Measurements from ENCODE around the gene SLC2A6. TPM values are rescaled to one million over a fixed set of nuclear protein-coding genes. Genes with fewer than 3 reads are reported as not detected.

SLC2A6 gene
- total RNA-seq, 1 donor from 2014 or later, result 51.8 TPM

- Histone ChIP-seq H3K4me3 (ENCODE audit: low read depth, low read length) (no peak overlapping the region), H3K36me3 (ENCODE audit: control insufficient read depth, insufficient read depth, low read length) (peaks cover 3% of the 10 kb centered on the region), H3K27me3 (ENCODE audit: control insufficient read depth, insufficient read depth, low read length) (no peaks in the 10 kb centered on the region)
- DNase-seq (ENCODE audit: low read depth), result no peak
- TF ChIP-seq, protein P1, sequence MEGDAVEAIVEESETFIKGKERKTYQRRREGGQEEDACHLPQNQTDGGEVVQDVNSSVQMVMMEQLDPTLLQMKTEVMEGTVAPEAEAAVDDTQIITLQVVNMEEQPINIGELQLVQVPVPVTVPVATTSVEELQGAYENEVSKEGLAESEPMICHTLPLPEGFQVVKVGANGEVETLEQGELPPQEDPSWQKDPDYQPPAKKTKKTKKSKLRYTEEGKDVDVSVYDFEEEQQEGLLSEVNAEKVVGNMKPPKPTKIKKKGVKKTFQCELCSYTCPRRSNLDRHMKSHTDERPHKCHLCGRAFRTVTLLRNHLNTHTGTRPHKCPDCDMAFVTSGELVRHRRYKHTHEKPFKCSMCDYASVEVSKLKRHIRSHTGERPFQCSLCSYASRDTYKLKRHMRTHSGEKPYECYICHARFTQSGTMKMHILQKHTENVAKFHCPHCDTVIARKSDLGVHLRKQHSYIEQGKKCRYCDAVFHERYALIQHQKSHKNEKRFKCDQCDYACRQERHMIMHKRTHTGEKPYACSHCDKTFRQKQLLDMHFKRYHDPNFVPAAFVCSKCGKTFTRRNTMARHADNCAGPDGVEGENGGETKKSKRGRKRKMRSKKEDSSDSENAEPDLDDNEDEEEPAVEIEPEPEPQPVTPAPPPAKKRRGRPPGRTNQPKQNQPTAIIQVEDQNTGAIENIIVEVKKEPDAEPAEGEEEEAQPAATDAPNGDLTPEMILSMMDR (IDR thresholded peaks at IDR 0.05; ENCODE audit: insufficient read depth, low read length, poor library complexity, severe bottlenecking), result no peak
These were observed 5.2 kb downstream of the SLC2A6 start for GRCh38 chr9:133473743-133474142.

DNA sequence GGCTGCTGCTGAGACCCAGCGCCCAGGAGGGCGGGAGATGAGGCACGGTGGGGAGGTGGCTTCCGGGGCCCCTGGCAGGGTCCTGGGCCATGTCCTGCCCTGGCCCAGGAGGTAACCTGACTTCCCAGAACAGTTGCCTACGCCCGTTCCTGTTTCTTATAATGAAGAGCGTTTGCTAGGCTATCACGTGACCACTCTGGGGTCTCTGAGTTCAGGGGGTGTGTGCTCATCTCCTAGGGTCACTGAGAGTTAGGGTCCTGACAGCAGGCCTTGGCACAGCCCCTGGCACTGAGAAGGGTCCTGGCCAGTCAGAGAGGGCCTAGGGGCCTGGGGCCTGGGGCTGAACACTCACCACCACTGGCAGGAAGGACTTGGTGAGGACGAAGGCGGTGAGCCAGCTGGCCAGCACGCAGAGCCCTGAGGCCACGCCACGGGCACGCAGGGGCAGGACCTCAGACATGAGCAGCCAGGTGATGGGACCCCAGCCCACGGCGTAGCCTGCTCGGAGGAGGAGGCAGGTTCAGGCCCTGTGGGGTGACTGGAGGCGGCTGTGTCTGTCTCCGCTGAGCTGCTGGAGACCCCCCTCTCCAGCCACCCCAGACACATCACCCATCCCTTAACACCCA, 6.0 kb downstream of the SLC2A6 start:
- Histone ChIP-seq H3K4me3 (ENCODE audit: low read depth, low read length) (no peak overlapping the region), H3K27me3 (ENCODE audit: control insufficient read depth, insufficient read depth, low read length) (no peaks in the 10 kb centered on the region), H3K36me3 (ENCODE audit: control insufficient read depth, insufficient read depth, low read length) (peaks cover 3% of the 10 kb centered on the region)
- no peak for DNase-seq (ENCODE audit: low read depth)
- TF ChIP-seq, protein P1 (IDR thresholded peaks at IDR 0.05; ENCODE audit: insufficient read depth, low read length, poor library complexity, severe bottlenecking), result no peak

DNA sequence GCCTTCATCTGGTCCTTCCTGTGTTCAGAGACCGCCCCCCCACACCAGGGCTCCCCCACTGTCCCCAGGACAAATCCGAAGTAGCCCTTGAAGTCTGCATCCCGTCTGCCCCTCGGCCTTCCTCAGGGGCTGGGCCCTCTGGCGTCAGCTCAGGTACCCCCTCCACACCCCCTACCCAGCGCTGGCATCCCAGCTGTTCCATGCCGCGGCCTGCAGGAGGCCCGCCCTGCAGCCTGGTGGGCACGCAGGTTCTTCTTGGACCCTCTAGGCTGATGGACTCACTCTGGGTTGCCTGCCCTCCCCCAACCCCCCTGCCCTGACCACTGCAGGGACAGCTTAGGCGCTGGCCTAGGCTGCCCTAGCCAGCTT, 6.6 kb downstream of the SLC2A6 start:
- no peak for DNase-seq (ENCODE audit: low read depth)
- no peak overlapping the region for H3K4me3 ChIP-seq (ENCODE audit: low read depth, low read length)
- TF ChIP-seq, protein P1 (IDR thresholded peaks at IDR 0.05; ENCODE audit: insufficient read depth, low read length, poor library complexity, severe bottlenecking), result no peak
- peaks cover 3% of the 10 kb centered on the region for H3K36me3 ChIP-seq (ENCODE audit: control insufficient read depth, insufficient read depth, low read length)
- no peaks in the 10 kb centered on the region for H3K27me3 ChIP-seq (ENCODE audit: control insufficient read depth, insufficient read depth, low read length)

GRCh38 chr9:133471551-133472276, 7.2 kb downstream of the SLC2A6 start:
- TF ChIP-seq, protein P1 (IDR thresholded peaks at IDR 0.05; ENCODE audit: insufficient read depth, low read length, poor library complexity, severe bottlenecking), result no peak
- Histone ChIP-seq H3K4me3 (ENCODE audit: low read depth, low read length) (no peak overlapping the region), H3K27me3 (ENCODE audit: control insufficient read depth, insufficient read depth, low read length) (no peaks in the 10 kb centered on the region), H3K36me3 (ENCODE audit: control insufficient read depth, insufficient read depth, low read length) (peaks cover 2% of the 10 kb centered on the region)
- DNase-seq (ENCODE audit: low read depth), result no peak

DNA sequence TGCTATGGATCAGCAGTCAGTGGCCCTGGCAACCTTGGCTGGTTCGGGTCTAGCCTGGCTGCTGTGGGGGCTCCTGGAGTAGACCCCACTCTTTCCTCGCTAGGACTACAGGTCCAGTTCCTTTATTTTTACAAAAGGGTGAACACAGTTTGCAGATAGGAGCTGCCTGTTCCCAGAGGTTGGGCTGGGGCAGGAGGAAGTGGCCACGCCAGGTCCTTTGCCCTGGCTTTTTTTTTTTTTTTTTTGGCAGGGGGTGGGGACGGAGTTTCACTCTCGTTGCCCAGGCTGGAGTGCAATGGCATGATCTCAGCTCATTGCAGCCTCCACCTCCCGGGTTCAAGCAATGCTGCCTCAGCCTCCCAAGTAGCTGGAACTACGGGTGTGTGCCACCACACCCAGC, 7.9 kb downstream of the SLC2A6 start:
- TF ChIP-seq, protein P1 (IDR thresholded peaks at IDR 0.05; ENCODE audit: insufficient read depth, low read length, poor library complexity, severe bottlenecking), result no peak

More for the DNA sequence above, 7.9 kb downstream of the SLC2A6 start:
- H3K27me3 ChIP-seq (ENCODE audit: control insufficient read depth, insufficient read depth, low read length), result no peaks in the 10 kb centered on the region
- H3K36me3 ChIP-seq (ENCODE audit: control insufficient read depth, insufficient read depth, low read length), result peaks cover 1% of the 10 kb centered on the region
- H3K4me3 ChIP-seq (ENCODE audit: low read depth, low read length), result no peak overlapping the region
- no peak for DNase-seq (ENCODE audit: low read depth)

Measured in kidney epithelial cell (primary cell).